Hematopoietic multipotent progenitor cell treated with erythropoietin and hydrocortisone succinate and interleukin-3 and kit ligand, for 8 days (in vitro differentiated cells): ENCODE results near the gene CCM2.
"Not testable (repeated sequence)": the region's sequence is repeated elsewhere in the genome, so short reads cannot be mapped to it uniquely, and the experiment has no call there.

Experiments
- DNase-seq: peaks from one replicate; pipeline ENCODE4 v3.0.0-alpha.2; 2015

Gene CCM2

DNA sequence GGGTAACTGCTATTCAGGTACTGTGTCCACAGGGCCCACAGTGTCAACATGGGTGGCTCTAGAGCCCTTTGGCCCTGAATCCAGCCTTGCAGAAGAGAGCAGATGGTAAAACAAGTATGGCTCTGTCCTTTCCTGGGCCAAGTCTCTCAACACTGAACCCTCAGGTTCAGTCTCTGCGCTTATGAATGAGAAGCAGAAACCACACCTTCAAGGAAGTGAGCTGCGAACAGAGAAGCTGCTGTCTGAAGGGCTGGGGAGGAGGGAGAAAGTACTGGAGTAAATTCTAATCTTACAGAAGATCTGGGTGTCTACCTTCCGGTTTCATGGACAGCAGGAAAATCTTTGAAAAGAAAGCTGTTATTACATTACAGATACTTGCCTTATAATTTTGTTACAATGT is 107.4 kb downstream of the CCM2 start:
- DNase-seq = no peak

DNA sequence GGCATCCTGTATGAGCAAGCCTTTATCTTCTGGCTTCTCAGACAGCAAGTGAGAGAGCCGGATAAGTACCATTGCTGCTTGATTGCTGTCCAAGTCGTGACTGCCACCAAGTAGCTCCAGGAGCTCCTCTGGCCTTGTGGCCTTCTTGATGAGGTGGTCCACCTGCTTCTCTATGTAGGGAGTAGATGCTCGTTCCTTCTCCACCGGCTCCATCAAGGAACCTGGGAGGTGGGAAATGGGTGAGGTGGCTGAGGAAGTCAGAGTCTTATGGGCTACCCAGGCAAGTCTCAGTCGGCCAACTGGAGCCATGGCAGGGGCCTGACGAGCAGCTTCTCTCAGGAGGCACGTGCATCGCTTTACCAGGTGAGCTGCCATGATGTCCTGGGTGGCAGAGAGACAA is 108.9 kb downstream of the CCM2 start:
- no peak for DNase-seq

DNA sequence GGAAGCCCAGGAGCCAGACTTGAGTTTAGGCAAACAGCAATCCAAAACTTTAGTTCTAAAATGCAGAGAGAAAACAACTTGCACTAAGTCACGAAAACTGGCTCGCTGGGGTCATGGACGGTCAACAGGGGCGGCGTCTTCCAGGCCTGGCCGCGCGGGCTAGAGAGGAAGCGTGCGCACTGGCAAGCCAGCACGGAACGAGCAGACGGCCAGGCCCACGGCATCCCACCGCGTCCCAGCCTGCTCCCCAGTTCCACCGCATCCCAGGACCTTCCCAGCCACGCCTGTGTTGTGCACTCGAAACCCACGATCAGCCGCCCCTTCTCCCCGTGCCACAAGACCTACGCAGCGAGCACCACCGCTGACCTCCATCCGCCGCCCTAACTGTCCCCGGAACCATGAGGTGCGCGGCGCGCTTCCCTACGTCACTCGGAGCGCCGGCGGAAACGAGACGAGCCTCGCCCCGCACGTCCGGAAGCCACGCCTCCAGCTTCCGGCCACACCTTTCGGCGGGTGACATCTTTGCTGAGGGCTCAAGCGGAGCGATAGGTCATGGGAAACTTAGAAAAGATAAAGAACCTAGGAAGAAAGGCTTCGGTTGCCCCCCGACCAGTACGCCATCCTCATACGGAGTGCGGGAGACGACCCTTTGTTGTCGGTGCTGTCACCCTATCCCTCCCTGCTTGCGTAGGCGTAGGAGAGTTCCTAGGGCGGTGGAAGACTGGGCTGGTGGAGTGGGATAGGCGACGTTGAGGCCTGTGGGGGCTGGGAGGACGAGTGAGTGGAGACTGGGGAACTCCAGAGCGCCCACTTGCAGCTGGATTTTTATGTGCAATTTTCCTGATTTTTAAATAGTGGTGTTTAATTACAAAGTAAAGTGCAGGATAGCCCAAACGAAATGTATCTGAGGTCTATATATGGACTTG is 111.6 kb downstream of the CCM2 start, which contains the start of gene TBRG4:
Gene TBRG4, minus strand, starts transcription at position 400 of the 926 bp plus-strand sequence. CDS start 2,460 bp downstream, outside the sequence.
- peak; percentile 97 for DNase-seq

DNA sequence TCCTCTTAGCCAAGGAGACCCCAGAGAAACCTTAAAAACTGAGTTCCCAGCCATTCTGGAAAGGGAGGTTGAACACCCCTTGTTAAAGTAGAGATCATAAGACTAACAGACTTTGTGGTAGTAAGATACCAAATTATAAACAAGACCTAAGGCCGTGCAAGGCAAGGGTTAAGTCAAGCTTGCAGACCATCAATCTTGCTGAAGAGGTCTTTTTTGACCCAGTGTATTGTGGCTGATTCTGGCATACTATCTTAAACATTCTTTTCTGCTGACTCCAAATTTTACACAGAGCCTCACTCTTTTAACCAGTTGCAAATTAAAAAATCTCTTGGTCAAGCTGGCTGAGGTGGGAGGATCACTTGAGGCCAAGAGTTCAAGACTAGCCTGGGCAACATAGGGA is 112.6 kb downstream of the CCM2 start:
- DNase-seq = no peak

DNA sequence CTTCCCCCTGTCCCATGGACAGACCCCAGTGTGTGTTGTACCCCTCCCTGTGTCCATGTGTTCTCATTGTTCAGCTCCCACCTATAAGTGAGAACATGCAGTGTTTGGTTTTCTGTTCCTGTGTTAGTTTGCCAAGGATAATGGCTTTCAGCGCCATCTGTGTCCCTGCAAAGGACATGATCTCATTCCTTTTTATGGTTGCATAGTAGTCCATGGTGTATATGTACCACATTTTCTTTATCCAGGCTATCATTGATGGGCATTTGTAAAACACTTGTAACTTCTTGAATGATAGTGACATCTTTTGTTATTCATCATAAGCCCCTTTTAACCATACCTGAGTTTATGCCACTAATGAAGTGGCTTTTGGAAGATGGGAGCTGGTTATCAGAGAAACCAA is 114.3 kb downstream of the CCM2 start:
- DNase-seq = not testable (repeated sequence)

DNA sequence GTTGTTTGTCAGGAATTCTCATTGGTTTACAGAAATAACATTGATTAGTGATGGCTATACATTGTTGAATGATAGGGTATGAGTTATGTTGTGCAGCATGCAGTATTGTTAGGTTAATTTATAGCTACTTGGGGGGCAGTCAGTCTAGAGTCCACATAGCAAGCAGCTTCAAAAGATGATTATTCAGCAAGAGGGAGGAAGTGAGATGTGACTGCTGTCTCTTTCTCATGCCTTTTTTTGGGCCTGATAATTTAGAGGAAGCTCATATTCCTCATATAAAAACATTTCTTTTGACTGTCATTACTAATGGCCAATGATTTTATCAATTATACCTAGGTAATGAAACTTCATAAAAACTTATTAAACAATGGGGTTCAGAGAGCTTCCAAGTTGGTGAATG is 114.9 kb downstream of the CCM2 start:
- DNase-seq = no peak

DNA sequence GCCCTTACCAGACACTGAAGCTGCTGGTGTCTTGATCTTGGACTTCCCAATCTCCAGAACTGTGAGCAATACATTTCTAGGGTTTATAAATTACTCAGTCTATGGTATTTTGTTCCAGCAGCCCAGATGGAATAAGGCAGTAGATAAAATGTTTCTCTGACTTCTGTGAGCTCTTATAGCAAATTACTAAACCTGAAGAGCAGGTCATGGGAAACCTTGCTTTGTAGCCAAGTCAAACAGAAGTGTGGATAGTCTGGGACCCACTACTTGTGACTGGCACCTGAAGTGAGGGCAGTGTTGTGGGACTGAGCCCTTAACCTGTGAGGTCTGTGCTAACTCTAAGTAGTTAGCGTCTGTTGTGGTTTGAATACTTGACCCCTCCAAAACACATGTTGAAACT is 116.0 kb downstream of the CCM2 start:
- DNase-seq = no peak

DNA sequence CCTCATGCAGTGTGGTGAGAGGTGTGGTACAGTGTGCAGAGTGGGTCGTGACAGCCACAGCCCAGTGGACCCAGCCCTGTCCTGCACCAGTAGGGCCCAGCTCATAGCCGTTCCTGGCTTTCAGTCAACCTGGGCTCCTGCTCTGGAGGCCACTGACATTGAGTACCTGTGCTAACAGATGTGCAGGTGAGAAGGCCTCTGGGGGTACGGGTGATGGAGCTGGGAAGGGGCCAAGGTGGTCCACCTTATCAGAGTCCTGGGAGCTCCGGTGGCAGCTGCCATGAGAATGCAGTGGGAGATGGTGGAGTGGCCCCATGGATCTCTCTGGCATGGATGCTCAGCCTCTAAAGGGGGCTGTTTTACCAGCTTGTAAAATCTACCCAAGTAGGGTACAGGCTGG is 117.6 kb downstream of the CCM2 start:
- DNase-seq = no peak

DNA sequence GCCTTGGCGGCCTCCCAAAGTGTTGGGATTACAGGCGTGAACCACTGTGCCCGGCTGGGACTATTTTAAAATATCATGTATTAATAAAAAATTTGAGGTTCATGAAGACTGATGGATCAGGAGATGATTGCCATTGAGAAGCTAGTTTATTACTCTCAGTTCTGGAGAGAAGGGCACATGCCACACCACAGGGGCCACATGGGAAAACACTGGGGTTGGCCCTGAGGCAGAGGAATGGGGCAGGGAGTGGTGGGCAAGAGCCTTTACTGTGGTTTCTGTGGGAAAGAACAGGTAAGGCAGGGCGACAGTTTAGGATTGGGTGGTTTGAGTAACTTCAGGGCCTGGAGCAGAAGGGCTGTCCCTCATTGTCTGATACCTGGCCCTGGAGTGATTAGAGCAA is 118.3 kb downstream of the CCM2 start:
- DNase-seq = no peak

GRCh38 chr7:45118889-45119331 is 118.9 kb downstream of the CCM2 start:
- no peak for DNase-seq

- DNase-seq = no peak
These were observed 119.5 kb downstream of the CCM2 start for GRCh38 chr7:45119550-45119949.

DNA sequence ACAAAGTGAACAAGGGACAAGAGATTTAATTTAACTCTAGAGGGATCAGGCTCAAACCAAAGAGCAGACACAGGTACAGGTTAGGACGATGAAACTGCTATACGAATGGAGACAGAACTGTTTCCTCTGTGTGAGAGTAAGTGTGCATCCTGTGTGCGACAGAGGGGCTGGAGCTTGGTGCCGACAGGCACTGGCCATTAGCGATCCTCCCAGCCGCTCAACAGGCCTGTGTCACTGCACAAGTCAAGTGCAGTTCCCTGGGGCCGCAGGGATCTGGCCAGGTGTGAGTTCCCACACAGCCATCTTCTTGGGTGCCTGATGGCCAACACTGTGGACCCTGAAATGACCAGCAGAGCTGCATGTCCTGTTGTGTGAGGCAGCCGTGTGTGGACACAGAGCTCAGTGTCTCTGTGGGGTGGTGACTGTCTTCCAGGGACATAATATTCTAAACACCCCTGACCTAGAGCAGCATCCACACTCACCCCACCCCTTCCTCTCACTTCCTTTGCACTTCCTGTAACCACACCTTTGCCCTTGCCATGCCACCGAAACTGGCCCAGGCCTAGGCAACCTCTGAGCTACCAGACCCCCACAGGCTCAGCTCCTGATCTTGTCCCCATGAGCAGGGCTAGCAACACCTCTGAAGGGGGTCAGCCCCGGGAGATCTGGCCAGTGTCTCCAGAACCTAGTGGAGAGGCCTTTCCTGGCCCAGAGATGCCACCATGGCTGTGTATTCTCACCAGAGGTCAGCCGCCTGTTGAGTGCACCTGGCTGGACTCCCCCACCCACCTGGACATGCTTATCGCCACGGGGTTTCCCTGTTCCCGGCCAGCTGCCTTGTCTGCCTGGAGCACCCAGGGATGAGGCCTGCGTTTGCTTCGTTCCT is 123.2 kb downstream of the CCM2 start:
- DNase-seq = no peak

DNA sequence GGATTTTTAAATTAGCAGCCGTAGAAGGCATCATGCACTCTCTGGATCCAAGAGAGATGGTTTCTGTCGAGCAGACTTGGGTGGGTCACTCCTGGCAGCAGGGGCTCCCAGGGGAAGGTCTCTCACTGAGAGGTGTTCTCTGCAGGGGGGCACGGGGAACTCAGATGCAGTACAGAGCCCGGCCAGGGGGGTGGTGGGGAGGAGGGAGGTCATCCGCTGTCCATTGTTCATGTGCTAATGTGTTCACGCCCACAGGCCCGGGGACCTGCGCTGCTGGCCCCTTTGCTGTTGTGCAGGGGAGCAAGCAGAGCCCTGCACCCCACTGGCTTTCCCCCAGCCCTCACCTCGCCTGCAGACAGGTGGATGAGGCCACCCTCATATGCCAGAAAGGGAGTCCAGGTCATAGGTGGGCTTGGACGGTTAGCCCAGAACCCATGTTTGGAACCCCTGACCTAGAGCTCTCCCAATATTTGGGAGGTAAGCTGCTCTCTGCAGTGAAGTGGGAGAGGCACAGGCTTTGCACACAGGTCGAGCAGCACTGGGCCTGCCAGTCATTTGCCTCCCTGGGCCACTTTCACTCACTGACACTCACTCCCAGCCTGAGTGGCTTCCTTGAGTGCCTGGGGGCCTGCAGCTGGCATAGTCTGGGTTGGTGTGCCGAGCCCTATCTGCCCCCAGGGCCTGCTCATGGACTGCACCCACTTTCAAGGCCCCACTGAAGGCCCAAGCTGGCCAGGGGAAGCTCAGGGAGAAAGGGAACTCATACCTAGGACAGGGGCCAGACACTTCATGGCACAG is 124.1 kb downstream of the CCM2 start:
- DNase-seq = no peak

- DNase-seq = no peak
These were observed 125.3 kb downstream of the CCM2 start for GRCh38 chr7:45125193-45125904.
